Measurements from ENCODE around the gene SLC6A7.

SLC6A7 gene

DNA sequence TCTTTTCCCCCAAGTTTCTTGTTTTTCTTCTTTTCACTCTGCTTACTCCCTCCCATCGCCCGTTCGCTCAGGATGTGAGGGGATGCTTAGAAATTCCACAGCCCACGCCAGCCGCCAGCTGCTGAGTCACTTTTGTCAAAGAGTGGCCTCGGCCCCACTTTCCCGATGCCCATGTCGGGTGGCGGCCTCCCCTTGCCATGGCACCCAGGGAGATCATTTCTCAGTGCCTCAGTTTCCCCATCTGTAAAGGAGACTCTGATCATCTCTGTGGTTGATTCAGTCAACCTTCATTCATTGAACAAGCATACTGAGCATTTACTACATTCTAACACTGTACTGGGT lies 33.9 kb upstream of the SLC6A7 start:
- no peak for DNase-seq

DNA sequence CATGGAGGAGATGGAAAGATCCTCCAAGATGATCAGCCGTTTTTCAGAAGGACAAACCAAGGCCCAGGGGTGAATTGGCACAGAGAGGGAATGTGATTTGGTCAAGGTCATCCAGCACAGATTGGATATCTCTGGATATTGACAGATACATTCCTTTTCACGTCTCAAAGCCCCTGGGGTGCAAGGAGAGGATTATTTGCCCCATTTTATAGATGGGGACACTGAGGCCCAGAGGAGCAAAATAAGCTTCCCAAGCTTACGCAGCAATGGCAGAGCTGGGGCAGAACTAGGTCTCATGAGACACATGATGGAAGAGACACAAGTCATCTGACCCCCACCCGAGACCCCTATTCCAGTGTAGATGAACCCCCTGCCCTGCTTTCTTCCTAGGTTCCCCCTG lies 33.3 kb upstream of the SLC6A7 start:
- no peak for DNase-seq

DNA sequence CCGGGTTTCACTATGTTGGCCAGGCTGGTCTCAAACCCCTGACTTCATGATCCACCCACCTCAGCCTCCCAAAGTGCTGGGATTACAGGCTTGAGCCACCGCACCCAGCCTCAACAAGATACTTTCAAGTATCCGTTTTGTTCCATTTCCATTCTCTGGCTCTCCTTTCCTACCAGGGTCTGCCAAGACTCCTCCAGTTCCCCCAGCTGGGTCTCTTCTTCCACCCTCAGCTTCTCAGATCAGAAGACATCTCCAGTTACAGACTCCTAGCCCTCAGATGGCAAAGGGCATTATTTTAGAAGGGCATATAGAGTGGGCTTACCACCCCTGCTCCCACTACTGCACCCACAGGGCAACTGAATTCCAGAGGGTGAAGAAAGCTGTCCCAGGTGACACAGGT lies 32.7 kb upstream of the SLC6A7 start:
- no peak for DNase-seq

GRCh38 chr5:150158170-150158949 lies 31.5 kb upstream of the SLC6A7 start:
- peak; percentile 59 for DNase-seq

DNA sequence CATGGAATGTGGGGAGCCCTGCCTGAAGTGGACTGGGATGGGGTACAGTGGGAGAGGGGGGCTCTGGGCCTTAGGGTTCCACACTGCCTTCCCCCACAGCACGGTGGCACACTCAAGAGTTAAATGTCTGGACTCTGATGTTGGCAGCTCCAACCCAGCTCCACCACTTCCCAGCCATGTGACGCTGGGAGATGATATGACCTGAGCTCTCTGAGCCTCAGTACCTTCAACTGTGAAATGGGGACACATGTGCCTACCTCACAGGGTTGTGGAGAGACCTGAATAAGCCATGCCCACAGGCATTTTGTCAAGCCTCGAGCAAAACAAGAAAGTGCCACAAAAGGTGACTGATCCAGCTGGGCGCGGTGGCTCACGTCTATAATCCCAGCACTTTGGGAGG lies 30.8 kb upstream of the SLC6A7 start:
- DNase-seq: no peak

DNA sequence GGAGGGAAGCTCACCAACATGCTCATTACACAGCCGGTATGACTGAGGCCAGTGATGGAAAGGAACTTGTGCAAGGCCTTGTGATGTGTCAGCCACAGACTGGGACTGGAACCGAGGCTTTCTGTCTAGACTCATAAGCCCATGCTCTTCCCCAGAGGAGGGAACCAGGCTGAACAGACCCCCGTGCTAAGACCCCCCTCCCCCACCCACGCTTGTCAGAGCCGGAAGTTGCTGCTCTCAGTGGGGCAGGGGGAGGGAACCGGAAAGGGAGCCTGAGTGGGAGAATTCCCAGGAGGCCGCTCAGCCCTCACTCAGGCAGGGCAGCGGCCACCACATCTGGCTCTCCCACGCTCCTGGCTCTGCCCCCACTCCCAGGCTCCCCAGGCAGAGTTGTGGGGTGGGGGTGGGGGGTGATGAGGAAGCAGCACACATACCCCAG lies 30.1 kb upstream of the SLC6A7 start:
- peak; percentile 81 for DNase-seq

- no peak for DNase-seq
These were observed 29.3 kb upstream of the SLC6A7 start for GRCh38 chr5:150160448-150161081.

DNA sequence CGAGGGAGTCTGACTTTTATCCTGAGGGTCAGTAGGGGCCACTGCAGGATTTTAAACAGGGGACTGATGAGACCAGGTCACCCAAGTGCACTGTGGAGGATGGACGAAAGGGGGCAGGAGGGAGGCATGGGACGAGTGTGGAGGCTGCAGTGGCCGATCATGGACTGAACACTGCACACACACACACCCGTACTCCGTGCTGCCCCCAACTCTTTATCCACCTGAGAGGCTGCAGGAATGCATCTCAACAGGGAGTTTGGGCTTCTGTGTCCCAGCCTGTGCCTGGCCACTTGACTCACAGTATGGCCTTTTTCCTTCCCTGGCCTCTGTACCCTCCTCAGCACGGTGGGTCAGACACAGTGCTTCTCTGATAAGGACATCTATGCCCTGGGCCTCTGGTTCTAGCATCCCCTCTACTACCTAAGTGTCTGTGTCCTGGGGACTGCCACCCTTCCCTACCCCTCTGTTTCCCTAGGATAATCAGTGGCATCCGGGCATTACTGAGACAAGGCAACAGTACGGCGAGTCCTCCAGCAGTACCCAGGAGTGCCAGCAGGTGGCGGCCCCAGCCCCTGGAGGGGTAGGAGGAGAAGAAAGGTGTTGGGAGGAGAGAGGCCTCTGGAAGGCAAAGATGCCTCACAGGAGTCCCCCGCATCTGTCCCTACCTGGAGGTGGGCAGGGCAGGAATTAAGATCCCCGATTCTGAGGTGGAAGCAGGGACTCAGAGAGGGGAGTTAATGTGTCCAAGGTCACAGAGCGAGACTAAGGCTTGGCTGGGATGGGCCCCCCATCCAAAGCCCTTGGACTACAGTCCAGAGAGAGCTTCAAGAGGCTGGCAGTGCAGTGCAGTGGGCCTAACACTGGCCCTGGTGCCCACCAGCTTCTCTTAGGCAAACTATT lies 28.4 kb upstream of the SLC6A7 start:
- peak; percentile 71 for DNase-seq

- no peak for DNase-seq
These were observed 27.7 kb upstream of the SLC6A7 start for GRCh38 chr5:150162142-150162513.

- DNase-seq: no peak
These were observed 26.8 kb upstream of the SLC6A7 start for GRCh38 chr5:150163035-150163434.

DNA sequence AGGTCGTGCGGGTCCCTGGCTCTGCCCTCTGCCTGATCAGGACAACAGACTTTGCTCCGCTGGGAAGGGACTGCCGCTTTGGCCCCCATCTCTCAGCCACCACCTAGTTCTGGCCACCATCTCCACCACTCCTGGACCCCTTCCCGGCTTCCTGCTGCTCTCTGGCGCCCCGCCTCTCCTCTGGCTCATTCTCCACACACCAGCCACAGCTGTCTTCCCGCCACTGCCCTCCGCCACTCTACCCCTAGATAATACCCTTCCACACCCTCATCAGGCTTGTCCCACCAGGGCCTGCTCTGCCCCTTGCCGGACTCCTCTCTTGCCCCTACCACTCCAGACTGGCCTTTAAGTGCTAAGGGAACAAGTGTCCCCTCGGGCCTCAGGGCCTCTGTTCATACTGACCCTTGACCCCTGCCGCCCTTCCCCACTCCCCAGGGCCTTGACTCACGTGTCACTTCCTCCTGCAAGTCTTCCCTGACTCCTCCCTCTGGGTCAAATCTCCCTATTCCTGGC lies 26.3 kb upstream of the SLC6A7 start:
- DNase-seq: peak; percentile 33

DNA sequence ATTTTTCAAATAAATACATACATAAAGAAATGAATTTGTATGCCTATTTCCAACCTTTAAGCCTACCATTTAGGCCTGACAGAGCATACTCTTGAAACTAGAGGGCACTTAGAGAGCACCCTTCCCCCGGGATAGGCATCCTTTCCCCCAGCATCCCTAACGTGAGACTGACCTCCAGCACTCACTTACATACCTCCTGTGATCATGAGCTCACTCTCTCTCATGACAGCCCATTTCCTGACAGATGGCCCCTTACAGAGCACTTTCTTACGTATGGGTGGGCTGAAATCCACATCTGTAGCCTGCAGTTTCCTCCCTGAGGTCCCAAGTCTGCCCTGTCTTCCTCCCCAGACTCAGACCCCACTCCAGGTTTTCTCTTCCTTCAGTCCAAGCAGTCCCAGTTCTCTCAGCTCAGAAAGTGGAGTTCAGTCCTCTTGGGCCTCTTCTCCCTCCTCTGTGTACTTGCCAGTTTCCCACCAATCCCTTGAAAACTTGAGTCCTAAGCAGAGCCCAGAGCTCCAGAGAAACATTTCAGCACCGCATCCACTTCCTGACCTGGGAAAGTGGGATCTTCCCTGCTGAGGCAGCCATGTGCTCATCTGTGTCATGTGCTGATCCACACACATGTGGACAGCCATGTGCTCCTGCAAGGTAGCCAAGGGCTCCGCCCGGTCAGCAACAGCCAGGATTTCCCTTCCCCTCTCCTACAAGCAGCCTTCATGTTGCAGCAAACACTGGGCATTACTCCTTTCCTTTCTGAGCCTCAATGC lies 25.5 kb upstream of the SLC6A7 start:
- DNase-seq: no peak

- no peak for DNase-seq
These were observed 23.7 kb upstream of the SLC6A7 start for GRCh38 chr5:150166037-150166649.

DNA sequence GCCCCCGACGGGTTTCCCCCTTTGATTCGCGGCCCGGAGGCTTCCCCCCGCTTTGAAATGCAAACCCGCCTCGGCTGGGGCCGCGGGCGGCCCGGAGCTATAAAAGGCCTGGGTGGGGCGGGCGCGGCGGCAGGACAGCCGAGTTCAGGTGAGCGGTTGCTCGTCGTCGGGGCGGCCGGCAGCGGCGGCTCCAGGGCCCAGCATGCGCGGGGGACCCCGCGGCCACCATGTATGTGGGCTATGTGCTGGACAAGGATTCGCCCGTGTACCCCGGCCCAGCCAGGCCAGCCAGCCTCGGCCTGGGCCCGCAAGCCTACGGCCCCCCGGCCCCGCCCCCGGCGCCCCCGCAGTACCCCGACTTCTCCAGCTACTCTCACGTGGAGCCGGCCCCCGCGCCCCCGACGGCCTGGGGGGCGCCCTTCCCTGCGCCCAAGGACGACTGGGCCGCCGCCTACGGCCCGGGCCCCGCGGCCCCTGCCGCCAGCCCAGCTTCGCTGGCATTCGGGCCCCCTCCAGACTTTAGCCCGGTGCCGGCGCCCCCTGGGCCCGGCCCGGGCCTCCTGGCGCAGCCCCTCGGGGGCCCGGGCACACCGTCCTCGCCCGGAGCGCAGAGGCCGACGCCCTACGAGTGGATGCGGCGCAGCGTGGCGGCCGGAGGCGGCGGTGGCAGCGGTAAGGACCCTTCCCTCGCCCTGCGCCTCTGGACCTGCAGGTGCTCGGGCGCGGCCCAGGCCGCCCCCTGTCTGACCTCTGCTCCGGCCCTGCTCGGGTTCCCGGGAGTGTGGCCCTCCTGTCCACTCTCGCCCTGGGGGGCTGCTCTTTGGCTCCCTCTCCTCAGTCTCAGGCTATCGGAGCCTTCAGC lies 23.0 kb upstream of the SLC6A7 start, which contains the start of gene CDX1:
CDX1 (plus strand) TSS at position 129 of the 862 bp plus-strand sequence; CDS start at position 228, 99 bp downstream.
- DNase-seq: no peak

- DNase-seq: no peak
These were observed 22.4 kb upstream of the SLC6A7 start for GRCh38 chr5:150167512-150167850.

- no peak for DNase-seq
These were observed 22.0 kb upstream of the SLC6A7 start for GRCh38 chr5:150167908-150168307.

DNA sequence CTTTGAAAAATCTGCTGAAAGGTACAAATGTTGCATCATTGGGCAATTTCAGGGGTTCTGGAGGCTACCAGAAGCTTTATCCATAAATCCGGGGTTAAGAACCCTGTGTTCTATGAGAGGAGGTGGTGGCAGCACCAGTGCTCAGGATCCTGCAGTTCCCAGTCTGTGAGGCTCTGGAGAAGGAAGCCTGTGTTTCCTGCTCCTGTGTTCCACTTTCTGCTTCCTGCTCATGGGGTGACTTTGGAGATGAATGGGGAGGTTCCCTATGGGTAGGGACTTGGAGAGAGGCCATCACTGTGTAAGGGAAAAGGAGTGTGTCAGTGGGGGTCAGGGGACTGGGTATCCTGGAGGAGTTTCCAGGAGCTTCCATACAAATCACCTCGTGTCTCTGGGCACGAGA lies 21.0 kb upstream of the SLC6A7 start:
- no peak for DNase-seq

DNA sequence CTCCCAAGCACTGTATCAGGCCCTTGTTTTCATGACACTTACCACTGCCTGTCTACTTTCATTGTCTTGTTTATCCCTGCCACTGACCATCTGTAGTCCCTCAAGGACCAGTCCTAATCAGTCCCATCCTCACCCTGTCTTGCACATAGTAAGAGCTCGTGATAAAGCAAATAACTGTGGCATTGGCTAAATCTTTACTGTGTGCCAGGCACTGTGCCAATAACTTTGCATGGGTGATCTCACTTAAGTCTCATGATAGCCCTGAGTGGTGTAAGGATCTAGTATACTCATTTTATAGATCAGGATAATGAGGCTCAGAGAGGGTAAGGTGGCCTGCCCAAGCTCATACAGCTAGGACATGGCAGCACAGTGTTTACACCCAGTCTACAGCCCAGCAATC lies 17.7 kb upstream of the SLC6A7 start:
- no peak for DNase-seq

DNA sequence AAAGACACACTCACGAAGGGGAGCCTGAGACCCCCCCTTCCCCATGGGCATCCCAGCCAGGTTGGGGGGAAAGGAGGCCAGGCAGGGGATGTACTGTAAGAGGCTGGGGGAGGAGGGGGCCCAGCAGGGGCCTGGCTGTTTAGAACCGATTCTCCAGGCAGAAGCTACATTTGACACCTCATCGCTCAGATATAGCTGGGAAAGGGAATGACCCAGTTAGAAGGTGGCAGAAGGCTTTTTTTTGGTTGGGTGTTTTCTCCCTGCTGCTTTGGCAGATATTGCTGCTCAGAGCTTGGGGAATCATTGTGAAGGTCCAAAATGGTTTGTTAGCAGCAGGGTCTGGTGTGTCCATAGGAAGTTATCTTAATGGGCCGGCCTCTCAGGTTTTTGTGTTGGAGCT lies 17.3 kb upstream of the SLC6A7 start:
- no peak for DNase-seq

GRCh38 chr5:150173161-150173560 lies 16.7 kb upstream of the SLC6A7 start:
- DNase-seq: no peak

- no peak for DNase-seq
These were observed 15.6 kb upstream of the SLC6A7 start for GRCh38 chr5:150174285-150174684.
